NCI-H82 treated with DMSO at 0.1 percent for 48 hours (cell line): ENCODE results near the gene SPATA31D1.
"Not testable (repeated sequence)": the region's sequence is repeated elsewhere in the genome, so short reads cannot be mapped to it uniquely, and the experiment has no call there.

Source experiments
- DNase-seq: peaks from one replicate; lab custom pipeline; 2025; ENCODE audit not compliant: unreplicated experiment; lab: John Stamatoyannopoulos, UW

The SPATA31D1 gene

DNA sequence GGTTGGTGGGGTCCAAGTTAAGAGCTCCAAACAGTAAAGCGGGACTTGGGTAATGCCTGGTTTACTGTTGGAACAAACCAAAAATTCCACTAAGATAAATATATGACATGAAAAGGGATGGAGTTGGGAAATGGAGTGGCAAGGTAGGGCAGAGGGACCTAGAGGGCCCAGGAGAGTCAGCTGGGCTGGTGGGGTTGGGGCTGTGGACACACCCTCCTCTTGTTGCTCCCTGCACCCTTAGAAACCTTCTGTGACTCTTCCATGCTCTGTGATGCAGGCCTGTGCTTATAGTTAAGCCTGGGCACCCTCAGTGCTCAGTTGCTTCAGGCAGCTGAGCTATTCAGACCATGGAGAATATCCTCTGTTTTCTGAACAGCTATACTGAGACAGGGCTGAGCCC is at the start of gene SPATA31D1:
Gene SPATA31D1, plus strand, starts transcription at position 301 of the 400 bp plus-strand sequence. Its CDS starts 47 bp downstream, at position 348.
- DNase-seq: not testable (repeated sequence)

DNA sequence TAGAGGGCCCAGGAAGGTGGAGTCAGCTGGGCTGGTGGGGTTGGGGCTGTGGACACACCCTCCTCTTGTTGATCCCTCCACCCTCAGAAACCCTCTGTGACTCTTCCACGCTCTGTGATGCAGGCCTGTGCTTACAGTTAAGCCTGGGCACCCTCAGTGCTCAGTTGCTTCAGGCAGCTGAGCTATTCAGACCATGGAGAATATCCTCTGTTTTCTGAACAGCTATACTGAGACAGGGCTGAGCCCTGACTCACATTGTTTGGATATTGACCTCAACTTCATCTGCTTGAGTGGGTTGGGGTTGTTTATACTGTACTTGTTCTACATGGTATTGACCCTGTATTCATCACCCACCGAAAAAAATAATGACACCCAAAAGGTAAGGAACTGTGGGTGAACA is 45.2 kb upstream of the SPATA31D1 start, which contains the start of gene SPATA31D3:
Gene SPATA31D3, plus strand, starts transcription at position 108 of the 400 bp plus-strand sequence. Its CDS starts 86 bp downstream, at position 194.
- not testable (repeated sequence) for DNase-seq

DNA sequence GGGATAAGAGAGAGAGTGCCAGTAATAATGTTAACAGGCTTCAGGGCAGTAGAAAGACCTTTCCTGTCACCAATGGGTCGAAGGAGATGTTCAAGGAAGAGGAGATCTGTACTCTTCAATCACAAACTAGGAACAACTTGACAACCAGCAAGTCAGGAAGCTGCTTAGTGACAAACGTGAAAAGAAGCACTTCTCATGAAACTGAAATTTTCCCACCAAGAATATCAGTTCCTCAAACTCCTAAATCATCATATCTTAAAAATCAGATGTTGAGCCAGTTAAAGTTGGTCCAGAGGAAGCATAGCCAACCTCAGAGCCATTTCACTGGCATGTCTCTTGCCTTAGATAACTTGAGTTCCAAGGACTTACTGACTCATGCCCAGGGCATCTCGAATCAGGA is 39.9 kb upstream of the SPATA31D1 start:
- DNase-seq: not testable (repeated sequence)

DNA sequence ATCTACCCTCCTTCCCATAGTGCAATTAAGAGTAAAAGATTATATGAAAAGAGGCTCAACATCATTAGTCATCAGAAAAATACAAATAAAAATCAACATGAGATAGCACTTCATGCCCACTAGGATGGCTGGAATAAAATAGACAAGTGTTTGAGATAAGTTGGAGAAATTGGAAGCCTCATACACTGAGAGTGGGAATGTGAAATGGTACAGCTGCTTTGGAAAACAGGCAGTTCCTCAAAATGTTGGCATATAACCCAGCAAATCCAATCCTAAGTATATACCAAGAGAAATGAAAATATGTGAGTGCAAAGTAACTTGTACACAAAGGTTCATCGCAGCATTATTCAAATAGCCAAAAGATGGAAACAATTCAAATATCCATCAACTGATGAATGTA is 35.5 kb upstream of the SPATA31D1 start:
- DNase-seq: no peak

DNA sequence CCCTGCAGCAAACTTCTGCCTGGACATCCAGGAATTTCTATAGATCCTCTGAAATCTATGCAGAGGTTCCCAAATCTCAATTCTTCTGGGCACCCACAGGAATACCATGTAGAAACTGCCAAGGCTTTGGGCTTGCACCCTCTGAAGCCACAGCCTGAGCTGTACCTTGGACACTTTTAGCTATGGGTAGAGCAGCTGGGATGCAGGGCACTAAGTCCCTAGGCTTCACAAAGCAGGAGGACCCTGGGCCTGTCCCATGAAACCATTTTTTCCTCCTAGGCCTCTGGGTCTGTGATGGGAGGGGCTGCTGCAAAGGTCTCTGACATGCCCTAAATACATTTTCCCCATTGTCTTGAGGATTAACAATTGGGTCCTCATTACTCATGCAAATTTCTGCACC is 32.9 kb upstream of the SPATA31D1 start:
- DNase-seq: no peak

DNA sequence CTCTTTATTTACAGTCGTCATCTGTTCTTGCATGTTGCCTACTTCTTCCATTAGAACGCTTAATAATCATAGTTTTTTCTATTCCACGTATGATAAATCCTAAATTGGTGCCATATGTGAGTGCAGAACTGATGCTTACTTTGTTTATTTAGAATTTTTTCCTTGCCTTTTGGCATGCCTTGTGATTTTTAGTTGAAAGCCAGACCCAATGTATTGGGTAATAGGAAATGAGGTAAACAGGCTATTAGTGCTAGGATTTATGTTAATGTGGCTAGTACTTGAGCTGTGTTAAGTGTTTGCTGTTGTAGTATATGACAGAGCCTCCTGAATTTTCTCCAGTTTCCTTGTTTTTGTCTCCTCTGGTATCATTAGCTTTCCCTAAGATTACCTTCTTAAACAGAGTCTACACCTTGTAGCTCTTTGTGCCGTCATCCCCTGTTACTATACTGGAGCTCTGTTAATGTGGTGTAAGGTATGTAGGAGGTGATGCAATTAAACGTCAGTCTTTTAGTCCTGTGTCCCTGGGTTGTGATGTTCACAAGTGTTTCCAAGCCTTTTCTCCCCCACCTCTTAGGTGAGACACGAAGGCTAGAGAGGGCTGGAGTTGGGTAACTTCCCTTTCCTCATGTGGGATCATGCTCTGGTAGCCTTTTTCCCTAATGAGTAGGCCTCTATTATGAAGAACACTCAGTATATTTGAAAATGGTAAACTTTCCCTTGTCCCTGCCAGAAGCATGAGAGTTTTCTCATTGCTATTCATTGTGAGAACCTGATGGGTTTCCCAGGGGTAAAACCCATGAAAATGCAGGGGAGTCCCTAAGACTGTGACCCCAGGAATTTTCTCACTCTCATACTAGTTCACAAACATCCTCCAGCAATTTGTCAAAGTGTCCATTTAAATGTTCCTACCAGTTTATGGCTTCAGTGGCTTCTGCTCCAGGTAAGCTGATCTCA is 24.1 kb upstream of the SPATA31D1 start:
- DNase-seq: no peak

DNA sequence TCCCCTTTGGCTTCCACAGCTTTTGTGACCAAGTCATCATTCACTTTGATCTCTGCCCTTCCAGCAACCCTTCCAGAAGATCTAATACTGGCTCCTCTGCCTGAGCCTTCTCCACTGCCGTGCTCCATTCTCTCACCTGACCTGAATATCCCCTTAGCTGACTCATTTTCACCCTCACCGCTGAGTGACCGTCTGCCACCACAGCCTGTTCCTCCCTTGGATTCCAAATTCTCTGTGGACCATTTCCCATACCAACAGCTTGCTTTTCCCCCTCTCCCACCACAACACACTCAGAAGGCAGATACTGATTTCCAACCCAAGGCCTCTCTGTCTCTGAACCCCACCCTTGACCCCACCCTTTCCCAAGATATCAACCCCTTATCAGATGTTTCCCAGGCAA is 20.5 kb upstream of the SPATA31D1 start:
- no peak for DNase-seq

DNA sequence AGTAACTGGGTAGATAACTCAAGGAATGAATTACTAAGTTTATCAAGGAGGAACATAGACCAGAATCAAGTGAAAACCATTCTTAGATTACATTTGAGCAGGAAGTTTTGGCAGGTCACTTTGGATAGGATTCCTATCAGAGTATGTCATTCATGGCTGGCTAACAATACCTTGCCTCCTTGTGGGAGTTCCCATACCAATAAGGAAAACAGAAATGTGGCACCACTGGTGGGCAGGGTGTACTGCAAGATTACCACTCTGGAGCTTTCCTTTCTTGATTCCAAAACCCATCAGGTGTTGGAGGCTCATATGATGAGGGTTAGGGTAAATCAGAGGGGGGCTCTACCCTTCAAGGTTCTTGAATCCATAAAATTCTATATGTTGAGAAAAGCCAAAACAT is 18.6 kb upstream of the SPATA31D1 start:
- no peak for DNase-seq

DNA sequence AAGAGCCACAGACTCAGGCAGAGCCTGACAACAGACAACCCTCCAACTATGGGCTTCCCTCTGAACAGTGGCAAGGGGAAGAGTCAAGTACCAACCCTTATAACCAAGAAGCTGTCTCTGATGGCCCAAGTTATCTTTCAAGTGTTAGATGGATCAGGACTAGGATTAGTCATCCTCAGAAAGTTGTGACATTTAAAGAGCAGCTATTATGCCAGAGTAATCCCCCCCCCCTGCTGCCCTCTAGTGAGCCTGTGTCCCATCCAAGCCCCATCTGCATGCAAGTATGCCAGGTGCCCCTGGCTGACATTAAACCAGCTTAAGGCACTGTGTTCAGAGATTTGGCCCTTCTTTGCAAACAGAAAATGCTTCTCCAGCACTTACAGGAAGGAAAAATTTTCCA is 16.8 kb upstream of the SPATA31D1 start:
- DNase-seq: no peak

DNA sequence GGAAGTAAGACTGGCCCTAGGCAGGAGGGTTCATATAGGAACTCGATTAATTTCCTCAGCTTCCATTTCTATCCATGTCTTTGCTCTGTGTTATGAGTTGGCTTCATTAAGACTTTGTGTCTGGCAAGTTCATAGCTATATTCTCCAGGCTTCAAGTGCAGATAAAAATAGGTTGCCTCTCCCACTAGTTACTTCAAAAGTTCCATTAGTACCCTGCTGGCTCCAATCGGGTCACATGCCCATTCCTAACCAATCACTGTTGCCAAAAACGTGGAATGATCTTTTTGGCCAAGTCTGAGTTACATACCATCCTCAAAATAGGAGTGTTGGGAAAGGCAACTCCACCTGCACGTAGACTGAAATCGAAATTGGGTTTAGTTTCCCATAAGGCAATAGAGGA is 13.8 kb upstream of the SPATA31D1 start:
- DNase-seq: no peak

DNA sequence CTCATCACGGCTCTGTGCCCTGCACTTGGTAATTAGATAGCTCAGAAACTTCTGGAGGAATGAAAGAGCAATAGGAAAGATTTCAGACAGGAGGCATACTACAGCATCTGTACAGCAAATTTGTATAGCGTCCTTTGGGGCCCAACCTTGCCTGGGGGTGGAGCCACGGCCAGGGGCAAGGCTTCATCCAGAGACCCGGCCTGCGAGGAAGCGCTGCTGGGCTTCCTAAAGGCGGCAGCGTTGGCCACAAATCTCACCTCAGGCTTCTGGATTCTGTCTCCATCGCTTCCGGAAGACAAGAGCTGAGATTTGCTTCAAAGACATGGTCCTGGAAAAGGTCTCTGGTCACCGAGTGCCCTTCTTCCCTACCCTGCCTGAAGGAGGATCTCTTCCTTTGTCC is 12.2 kb upstream of the SPATA31D1 start:
- no peak for DNase-seq

DNA sequence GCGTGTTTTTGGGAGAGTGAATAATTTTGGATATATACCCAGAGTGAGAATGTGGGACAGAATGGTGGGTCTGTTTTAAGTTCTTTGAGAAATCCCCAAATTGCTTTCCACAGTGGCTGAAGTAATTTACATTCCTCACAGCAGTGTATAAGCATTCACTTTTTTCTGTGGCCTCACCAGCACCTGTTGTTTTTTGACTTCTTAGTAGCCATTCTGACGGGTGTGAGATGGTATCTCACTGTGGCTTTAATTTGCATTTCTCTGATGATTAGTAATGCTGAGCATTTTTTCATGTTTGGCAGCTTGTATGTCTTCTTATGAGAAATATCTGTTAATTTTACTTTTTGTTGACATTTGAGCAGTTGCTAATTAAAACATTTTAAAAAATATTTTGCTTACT is 9.4 kb upstream of the SPATA31D1 start:
- no peak for DNase-seq

DNA sequence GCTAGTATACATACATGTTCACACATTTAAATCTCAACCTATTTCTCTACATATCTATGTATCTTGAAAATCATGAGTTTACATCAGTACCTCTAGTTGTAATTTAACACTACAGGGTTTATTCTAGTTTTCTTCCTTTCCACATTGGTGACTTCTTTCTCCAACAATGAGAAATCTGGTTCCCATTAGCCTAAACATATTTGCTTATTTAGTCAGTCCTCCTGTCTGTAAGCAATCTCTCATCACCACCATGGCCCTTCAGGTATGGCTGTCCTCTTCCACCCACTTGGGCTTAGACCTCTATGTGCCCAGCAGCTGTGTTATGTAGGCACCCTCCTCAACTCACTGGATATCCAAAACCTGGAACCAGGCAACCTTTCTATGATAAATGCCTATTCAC is 8.0 kb upstream of the SPATA31D1 start:
- no peak for DNase-seq

DNA sequence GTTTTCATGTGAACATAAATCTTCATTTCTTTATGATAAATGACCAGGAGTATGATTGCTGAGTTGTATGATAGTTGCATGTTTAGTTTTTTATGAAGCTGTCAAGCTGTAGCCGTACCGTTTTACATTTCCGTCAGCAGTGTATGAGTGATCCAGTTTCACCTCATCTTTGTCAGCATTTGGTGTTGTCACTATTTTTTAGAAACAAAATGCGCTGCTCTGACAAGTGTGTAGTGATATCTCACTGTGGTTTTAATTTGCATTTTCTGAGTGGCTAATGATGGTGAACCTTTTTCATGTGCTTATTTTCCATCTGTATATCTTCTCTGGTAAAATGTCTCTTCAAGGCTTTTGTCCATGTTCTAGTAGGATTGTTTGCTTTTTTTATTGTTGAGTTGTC is 6.7 kb upstream of the SPATA31D1 start:
- DNase-seq: no peak

DNA sequence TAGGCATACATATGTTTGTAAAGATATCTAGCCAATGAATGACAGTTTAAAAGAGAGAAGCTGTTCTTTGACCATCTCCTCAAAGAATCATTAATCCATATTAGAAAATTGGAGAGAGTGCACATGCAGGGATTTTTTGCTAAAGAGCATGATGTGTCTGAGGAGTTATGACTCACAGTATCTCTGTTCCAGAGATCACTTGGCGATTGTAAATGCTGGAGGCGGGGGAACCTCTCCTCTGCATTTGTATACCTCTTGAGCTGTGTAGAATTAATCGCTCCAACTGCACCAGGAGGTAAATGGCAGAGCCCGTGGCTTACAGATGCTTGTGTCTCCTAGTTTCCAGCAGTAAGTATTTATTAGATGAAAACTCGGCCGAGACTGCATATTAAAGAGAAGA is 3.6 kb upstream of the SPATA31D1 start:
- no peak for DNase-seq

DNA sequence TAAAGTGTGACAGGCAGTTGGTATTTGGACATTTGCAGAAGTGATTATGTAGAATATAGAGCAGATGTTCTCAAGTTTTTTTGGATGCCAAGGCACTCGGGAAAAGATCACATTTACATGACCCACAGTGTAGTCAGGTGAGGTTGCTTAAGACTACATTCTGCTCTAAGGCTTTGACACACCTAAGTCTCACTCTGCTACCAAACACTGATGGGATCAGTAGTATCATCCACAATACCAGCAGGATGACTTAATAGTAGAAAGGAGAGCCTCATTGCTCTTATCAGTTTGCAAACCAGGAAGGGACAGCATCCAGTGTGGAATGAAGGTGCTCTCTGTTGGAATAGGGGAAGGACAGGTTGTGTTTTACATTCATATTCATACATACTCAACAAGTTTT is 2.5 kb upstream of the SPATA31D1 start:
- no peak for DNase-seq

DNA sequence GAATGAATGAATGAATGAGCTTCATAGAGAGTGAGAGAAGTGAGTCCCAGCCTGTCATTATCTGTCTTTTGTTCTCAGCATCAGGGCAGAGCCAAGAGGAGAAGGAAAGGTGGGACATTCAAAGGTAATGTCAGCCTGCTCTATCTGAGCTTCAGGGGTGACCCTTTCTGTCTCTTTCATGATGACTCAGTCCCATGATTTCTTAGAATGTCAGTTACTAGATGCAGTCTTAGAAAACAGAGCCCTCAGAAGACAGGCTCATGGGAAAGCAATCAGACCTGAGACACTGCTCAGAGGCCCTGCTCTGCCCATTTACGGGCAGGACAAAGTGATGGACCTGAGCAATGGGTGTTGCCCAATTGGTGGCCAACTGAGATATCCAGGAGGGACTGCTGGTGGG is 1.1 kb downstream of the SPATA31D1 start:
- no peak for DNase-seq

DNA sequence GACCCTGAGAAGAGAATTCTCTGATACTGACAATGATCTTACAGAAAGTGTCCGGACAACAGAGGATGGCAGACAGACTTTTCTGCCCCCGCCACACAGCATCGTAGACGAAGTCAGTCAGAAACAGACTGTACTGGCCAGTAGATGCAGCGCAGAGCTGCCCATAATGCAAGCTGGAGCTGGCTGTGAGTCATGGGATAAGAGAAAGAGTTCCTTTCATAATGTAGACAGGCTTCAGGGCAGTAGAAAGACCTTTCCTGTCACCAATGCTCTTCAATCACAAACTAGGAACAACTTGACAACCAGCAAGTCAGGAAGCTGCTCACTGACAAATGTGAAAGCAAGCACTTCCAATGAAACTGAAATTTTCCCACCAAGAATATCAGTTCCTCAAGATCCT is 5.1 kb downstream of the SPATA31D1 start:
- DNase-seq: no peak

DNA sequence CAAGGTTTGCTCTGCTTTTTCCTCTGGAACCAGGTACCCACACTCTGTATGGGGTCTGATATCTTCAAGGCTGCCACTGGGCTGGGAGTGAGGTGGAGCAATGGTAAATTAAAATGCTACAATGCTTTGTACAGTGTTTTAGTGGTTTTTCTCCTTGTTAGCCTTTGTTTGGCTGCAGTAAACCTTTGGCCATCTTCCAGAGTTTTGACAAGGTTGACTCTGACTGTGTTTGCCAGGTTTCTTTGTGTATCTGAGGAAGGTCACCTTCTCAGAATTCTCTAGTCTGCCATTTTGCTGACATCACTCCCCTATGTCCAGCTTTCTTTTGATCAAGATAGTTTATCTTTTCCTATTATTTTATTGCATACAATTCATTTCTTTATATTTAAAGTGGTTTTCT is 11.2 kb downstream of the SPATA31D1 start:
- no peak for DNase-seq

DNA sequence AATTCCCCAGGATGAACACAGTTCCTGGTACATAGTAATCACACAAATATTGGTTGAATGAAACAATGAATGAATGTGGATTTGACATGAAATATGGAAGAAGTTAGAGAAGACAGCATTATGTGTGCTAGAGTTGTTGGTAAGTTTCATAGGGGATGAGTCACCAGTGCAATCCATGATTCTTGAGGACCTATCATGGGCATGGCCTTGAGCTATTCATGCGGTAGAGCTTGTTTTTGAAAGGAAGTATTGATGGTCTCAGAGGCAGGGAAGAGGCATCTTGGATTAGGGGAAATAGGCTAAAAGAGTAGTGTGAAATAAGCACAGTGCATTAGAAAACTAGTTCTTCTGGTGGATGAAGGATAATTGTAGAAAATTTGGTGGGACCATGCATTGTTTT is 22.1 kb downstream of the SPATA31D1 start:
- DNase-seq: no peak

DNA sequence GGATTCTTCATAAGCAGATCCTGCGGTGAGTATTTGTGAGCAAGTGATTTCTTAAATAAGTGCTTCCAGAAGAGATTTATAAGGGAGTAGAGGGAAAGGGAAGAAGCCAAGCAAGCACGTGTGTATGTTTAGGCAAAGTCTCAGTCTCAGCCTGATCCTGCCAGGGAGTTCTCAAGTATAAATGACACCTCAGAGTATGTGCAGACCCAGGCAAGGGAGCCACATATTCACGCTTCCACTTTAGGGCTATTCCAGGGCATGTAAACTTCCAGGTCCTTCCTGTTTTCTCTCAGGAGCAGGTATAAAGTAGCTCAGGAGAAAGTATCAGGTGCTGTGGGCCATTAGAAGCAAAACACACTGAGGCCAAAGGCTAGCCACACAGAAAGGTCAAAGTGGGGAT is 22.6 kb downstream of the SPATA31D1 start:
- no peak for DNase-seq

DNA sequence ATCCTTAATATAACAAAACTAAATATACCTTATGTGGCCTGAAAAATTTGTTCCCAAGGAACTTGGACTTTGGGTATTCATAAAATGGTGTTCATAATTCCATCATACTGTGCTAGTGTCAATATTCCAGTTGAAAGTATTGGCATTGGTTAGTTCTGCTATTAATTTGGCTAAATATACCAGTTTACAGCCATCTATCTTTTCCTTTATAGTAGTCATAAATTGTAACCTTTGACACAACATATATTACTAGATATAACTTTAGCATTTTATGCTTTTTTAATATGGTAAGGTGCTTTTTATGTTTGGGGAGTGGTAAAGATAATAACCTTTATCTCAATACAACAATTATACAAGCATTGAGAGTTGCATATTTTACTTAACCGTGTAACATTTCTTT is 23.7 kb downstream of the SPATA31D1 start:
- DNase-seq: no peak

DNA sequence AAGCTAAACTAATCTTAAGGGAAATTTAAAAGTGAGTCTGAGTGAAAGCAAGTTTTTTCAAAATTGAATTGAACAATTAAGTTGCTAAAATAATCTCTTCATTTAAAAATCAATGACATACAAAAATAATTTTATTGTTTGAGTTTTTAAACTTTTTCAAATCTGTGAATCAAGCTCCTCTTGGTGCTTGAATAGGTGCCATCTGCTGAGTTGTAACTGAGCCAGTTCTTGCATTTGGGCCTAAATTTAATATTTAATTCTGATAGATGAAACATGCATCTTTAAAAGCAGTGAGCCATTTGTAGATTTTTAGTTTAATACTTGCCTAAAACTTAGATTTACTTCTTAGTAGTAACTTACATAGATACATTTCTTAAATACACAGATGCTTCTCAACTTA is 31.8 kb downstream of the SPATA31D1 start:
- DNase-seq: no peak
